HK-2 (cell line): ENCODE measurements around the gene APPL2.

Experiments used
- DNase-seq: peaks from one replicate; pipeline ENCODE4 v3.0.0-alpha.2; 2018; ENCODE audit not compliant: unreplicated experiment

Gene APPL2

GRCh38 chr12:105223352-105223845 lies 12.6 kb downstream of the APPL2 start:
- no peak for DNase-seq

GRCh38 chr12:105222726-105223351 lies 13.1 kb downstream of the APPL2 start:
- DNase-seq: no peak

GRCh38 chr12:105222284-105222655 lies 13.7 kb downstream of the APPL2 start:
- no peak for DNase-seq

GRCh38 chr12:105221583-105222283 lies 14.2 kb downstream of the APPL2 start:
- no peak for DNase-seq

- no peak for DNase-seq
These were observed 15.1 kb downstream of the APPL2 start for GRCh38 chr12:105220929-105221290.

- DNase-seq: no peak
These were observed 15.6 kb downstream of the APPL2 start for GRCh38 chr12:105220150-105220928.

- no peak for DNase-seq
These were observed 16.5 kb downstream of the APPL2 start for GRCh38 chr12:105219261-105220028.

- no peak for DNase-seq
These were observed 17.5 kb downstream of the APPL2 start for GRCh38 chr12:105218434-105218833.

- DNase-seq: peak; percentile 20
These were observed 21.2 kb downstream of the APPL2 start for GRCh38 chr12:105214670-105215375.

GRCh38 chr12:105214148-105214547 lies 21.8 kb downstream of the APPL2 start:
- no peak for DNase-seq

GRCh38 chr12:105212438-105212837 lies 23.5 kb downstream of the APPL2 start:
- peak; percentile 12 for DNase-seq

- DNase-seq: no peak
These were observed 26.9 kb downstream of the APPL2 start for GRCh38 chr12:105209091-105209490.

- no peak for DNase-seq
These were observed 29.1 kb downstream of the APPL2 start for GRCh38 chr12:105206686-105207374.

- no peak for DNase-seq
These were observed 30.5 kb downstream of the APPL2 start for GRCh38 chr12:105205322-105206048.

GRCh38 chr12:105204916-105205315 lies 31.1 kb downstream of the APPL2 start:
- DNase-seq: peak; percentile 25

- DNase-seq: no peak
These were observed 31.8 kb downstream of the APPL2 start for GRCh38 chr12:105204127-105204526.

GRCh38 chr12:105202202-105202601 lies 33.8 kb downstream of the APPL2 start:
- no peak for DNase-seq

GRCh38 chr12:105201299-105201698 lies 34.7 kb downstream of the APPL2 start:
- no peak for DNase-seq

- DNase-seq: no peak
These were observed 35.6 kb downstream of the APPL2 start for GRCh38 chr12:105200385-105200784.

- no peak for DNase-seq
These were observed 37.0 kb downstream of the APPL2 start for GRCh38 chr12:105198961-105199360.
